Neural cell (in vitro differentiated cells): ENCODE measurements around the gene CTDSPL. TPM values are rescaled to one million over a fixed set of nuclear protein-coding genes. Genes with fewer than 3 reads are reported as not detected.

Source experiments
- H2AFZ ChIP-seq: fragments of 200-600, 300-800 bp; sonication (generic), shearing (Covaris generic); 2 replicates; pipeline ENCODE4 v1.6.0; 2014; ENCODE audit warnings: low read depth, mild to moderate bottlenecking, antibody characterized with exemption, low read length, moderate library complexity
- H3F3A ChIP-seq: fragments of 200-600 bp; shearing (Covaris generic); 2 replicates; pipeline ENCODE4 v1.6.1; 2016; ENCODE audit warnings: mild to moderate bottlenecking, moderate library complexity, mixed read lengths, antibody characterized with exemption, low read length; ENCODE audit not compliant: insufficient read depth, poor library complexity, severe bottlenecking
- H3K27ac ChIP-seq: fragments of 200-600, 300-800 bp; sonication (generic), shearing (Covaris generic); 2 replicates; pipeline ENCODE4 v1.5.1; 2014; ENCODE audit warnings: mild to moderate bottlenecking, low read length, moderate library complexity
- H3K27me3 ChIP-seq: fragments of 300-800, 200-600 bp; sonication (generic), shearing (Covaris generic); 2 replicates; pipeline ENCODE4 v1.6.0; 2014; ENCODE audit warnings: mild to moderate bottlenecking, low read depth, low read length, moderate library complexity; ENCODE audit not compliant: insufficient read depth
- H3K36me3 ChIP-seq: fragments of 300-800, 200-600 bp; sonication (generic), shearing (Covaris generic); 2 replicates; pipeline ENCODE4 v1.5.1; 2014; ENCODE audit warnings: mild to moderate bottlenecking, antibody characterized with exemption, low read length, moderate library complexity; ENCODE audit not compliant: insufficient read depth
- H3K4me2 ChIP-seq: fragments of 300-800, 200-600 bp; sonication (generic), shearing (Covaris generic); 2 replicates; pipeline ENCODE4 v1.6.0; 2014; ENCODE audit warnings: mild to moderate bottlenecking, low read length
- H3K4me3 ChIP-seq: fragments of 300-800, 200-600 bp; sonication (generic), shearing (Covaris generic); 2 replicates; pipeline ENCODE4 v1.5.1; 2014; ENCODE audit warnings: mild to moderate bottlenecking, low read length, moderate library complexity
- H3K79me2 ChIP-seq: fragments of 200-600 bp; shearing (Covaris generic); replicated peaks from 2 replicates; pipeline ENCODE4 v1.6.0; 2014; ENCODE audit warnings: mild to moderate bottlenecking, low read length, moderate library complexity; ENCODE audit not compliant: insufficient read depth
- H3K9ac ChIP-seq: fragments of 300-800, 200-600 bp; sonication (generic), shearing (Covaris generic); 2 replicates; pipeline ENCODE4 v1.6.1; 2016; ENCODE audit warnings: mild to moderate bottlenecking, low read length, mixed read lengths
- H3K9me2 ChIP-seq: fragments of 200-600 bp; shearing (Covaris generic); 2 replicates; pipeline ENCODE4 v1.6.1; 2016; ENCODE audit warnings: mild to moderate bottlenecking, low read length, mixed read lengths; ENCODE audit not compliant: insufficient read depth
- H3K9me3 ChIP-seq: fragments of 200-600, 300-800 bp; sonication (generic), shearing (Covaris generic); 2 replicates; pipeline ENCODE4 v1.6.1; 2016; ENCODE audit warnings: mild to moderate bottlenecking, mixed run types, low read length, moderate library complexity, mixed read lengths
- H4K20me1 ChIP-seq: fragments of 200-600 bp; shearing (Covaris generic); 2 replicates; pipeline ENCODE4 v1.6.1; 2016; ENCODE audit warnings: mild to moderate bottlenecking, mixed run types; ENCODE audit not compliant: insufficient read depth
- CTCF ChIP-seq: fragments of 450-650 bp; IDR thresholded peaks from 2 replicates; pipeline ENCODE4 v1.5.1; 2014; ENCODE audit warnings: antibody characterized with exemption, mild to moderate bottlenecking, moderate library complexity; ENCODE audit not compliant: poor library complexity, severe bottlenecking
- EP300 ChIP-seq: fragments of 450-650 bp; conservative IDR thresholded peaks from 2 replicates; pipeline ENCODE4 v1.6.1; 2014; ENCODE audit warnings: antibody characterized with exemption, mild to moderate bottlenecking, moderate library complexity; ENCODE audit not compliant: poor library complexity, severe bottlenecking
- EZH2 ChIP-seq: fragments of 200-600, 300-800 bp; shearing (Covaris generic), sonication (generic); IDR thresholded peaks from 2 replicates; pipeline ENCODE4 v1.6.1; 2014; ENCODE audit warnings: antibody characterized with exemption, low read length, borderline replicate concordance, mild to moderate bottlenecking; ENCODE audit not compliant: insufficient read depth, poor library complexity, severe bottlenecking
- MXI1 ChIP-seq: fragments of 450-650 bp; conservative IDR thresholded peaks from 2 replicates; pipeline ENCODE4 v1.6.1; 2014; ENCODE audit warnings: antibody characterized with exemption, mild to moderate bottlenecking; ENCODE audit not compliant: poor library complexity, severe bottlenecking
- POLR2AphosphoS5 ChIP-seq: IDR thresholded peaks from 2 replicates; pipeline ENCODE4 v1.6.1; 2012
- RAD21 ChIP-seq: fragments of 450-650 bp; conservative IDR thresholded peaks from 2 replicates; pipeline ENCODE4 v1.6.1; 2014; ENCODE audit warnings: antibody characterized with exemption, mild to moderate bottlenecking, moderate library complexity
- REST ChIP-seq: IDR thresholded peaks from 2 replicates; pipeline ENCODE4 v1.6.1; 2012; ENCODE audit warnings: borderline replicate concordance
- SMC3 ChIP-seq: fragments of 450-650 bp; conservative IDR thresholded peaks from 2 replicates; pipeline ENCODE4 v1.6.1; 2014; ENCODE audit warnings: antibody characterized with exemption, mild to moderate bottlenecking, moderate library complexity; ENCODE audit not compliant: poor library complexity
- TAF1 ChIP-seq: IDR thresholded peaks from 2 replicates; pipeline ENCODE4 v1.6.1; 2012; ENCODE audit warnings: low read depth
- polyA plus RNA-seq: library from polyadenylated mRNA; depleted of rRNA; stranded (reverse); fragments of >200 nt; gene quantifications from 2 replicates; pipeline ENCODE4 v1.2.3, GENCODE V29; 2014

Gene CTDSPL
- polyA plus RNA-seq, 1 donor from 2014 or later: 17.0 TPM

- Histone ChIP-seq H3K9ac (no peak overlapping the region), H3K27ac (no peak overlapping the region), H3K9me2 (no peaks in the 10 kb centered on the region), H2AFZ (no peak overlapping the region), H3K27me3 (no peaks in the 10 kb centered on the region), H3K9me3 (no peaks in the 10 kb centered on the region), H4K20me1 (no peaks in the 10 kb centered on the region), H3K4me3 (no peak overlapping the region), H3K36me3 (no peaks in the 10 kb centered on the region), H3K79me2 (no peaks in the 10 kb centered on the region), H3F3A (no peaks in the 10 kb centered on the region), H3K4me2 (no peak overlapping the region)
- TF ChIP-seq CTCF (no peak), POLR2AphosphoS5 (no peak), EP300 (no peak), REST (no peak), MXI1 (no peak), RAD21 (no peak), SMC3 (no peak), EZH2 (no peak)
These were observed 82.7 kb downstream of the CTDSPL start for GRCh38 chr3:37944391-37944842.

GRCh38 chr3:37945156-37945806 lies 83.6 kb downstream of the CTDSPL start:
- Histone ChIP-seq H4K20me1 (no peaks in the 10 kb centered on the region), H3K9ac (no peak overlapping the region), H3K9me3 (no peaks in the 10 kb centered on the region), H3K9me2 (no peaks in the 10 kb centered on the region), H3F3A (no peaks in the 10 kb centered on the region), H3K4me2 (no peak overlapping the region), H3K79me2 (no peaks in the 10 kb centered on the region), H2AFZ (no peak overlapping the region), H3K4me3 (no peak overlapping the region), H3K27me3 (no peaks in the 10 kb centered on the region), H3K36me3 (no peaks in the 10 kb centered on the region), H3K27ac (no peak overlapping the region)
- TF ChIP-seq MXI1 (no peak), SMC3 (no peak), CTCF (no peak), TAF1 (no peak), EP300 (no peak), RAD21 (no peak), POLR2AphosphoS5 (no peak), EZH2 (no peak)
